Loucy (cell line): ENCODE measurements around the gene SLC1A4.

Experiments used
- EZH2phosphoT487 ChIP-seq: fragments of 200-600 bp; IDR thresholded peaks from 2 replicates; pipeline ENCODE4 v1.6.1; 2018; ENCODE audit warnings: antibody characterized with exemption, mild to moderate bottlenecking, moderate library complexity, borderline replicate concordance
- TF ChIP-seq, protein P1 (sequence below): fragments of 200-600 bp; sonication (generic); conservative IDR thresholded peaks from 2 replicates; pipeline ENCODE4 v1.5.1; 2014; ENCODE audit warnings: mild to moderate bottlenecking, antibody characterized with exemption, low read length

DNA sequence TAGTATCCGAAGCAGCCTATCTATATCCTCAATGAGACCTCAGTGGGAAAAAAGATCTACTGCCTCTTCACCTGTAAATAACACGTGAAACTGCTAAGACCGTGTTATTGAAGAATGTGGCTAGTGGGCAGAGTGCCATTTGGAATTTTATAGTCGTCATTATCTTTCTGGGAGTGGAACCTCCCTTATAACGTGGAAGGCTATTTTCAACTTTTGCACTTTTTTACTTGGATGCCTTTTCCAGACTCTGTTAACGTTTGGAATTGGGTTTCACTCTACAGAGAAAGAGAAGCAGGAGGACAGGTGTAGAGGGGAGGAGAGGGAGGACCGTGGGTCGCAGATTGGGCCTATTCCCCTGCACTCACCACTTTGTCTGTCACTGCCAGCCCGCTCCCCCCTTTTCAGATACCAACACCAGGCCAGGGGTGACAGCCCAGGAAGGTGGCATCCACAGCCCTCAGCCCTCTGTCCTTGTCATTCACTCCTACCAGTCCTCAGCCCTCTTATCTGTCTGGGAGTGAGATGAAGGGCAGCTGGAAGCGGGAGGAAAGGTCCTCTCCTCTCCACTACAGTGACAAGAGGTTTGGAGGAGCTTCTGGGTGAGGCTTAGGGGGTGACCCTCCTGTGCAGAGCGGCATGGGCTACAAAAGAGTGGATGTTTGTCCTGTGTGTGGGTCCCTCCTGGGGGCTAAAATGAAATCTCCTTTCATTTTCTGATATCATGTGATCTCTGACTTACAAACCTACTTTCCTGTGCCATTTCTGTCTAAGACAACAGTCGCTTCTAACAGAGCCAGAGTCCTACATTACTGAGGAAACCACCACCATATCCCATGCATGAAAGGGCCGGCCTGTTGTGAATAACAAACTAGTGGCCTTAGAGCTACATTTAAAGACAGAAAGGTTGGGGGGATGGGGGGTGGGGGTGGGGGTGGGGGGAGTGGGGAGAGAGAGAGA, 43.1 kb downstream of the SLC1A4 start:
- TF ChIP-seq, protein P1, sequence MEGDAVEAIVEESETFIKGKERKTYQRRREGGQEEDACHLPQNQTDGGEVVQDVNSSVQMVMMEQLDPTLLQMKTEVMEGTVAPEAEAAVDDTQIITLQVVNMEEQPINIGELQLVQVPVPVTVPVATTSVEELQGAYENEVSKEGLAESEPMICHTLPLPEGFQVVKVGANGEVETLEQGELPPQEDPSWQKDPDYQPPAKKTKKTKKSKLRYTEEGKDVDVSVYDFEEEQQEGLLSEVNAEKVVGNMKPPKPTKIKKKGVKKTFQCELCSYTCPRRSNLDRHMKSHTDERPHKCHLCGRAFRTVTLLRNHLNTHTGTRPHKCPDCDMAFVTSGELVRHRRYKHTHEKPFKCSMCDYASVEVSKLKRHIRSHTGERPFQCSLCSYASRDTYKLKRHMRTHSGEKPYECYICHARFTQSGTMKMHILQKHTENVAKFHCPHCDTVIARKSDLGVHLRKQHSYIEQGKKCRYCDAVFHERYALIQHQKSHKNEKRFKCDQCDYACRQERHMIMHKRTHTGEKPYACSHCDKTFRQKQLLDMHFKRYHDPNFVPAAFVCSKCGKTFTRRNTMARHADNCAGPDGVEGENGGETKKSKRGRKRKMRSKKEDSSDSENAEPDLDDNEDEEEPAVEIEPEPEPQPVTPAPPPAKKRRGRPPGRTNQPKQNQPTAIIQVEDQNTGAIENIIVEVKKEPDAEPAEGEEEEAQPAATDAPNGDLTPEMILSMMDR, result no peak
- no peak for TF ChIP-seq EZH2phosphoT487
